GM12878 (cell line): ENCODE results near the gene ZNF79. TPM values are rescaled to one million over a fixed set of nuclear protein-coding genes. Genes with fewer than 3 reads are reported as not detected.

Experiments used
- ATAC-seq: fragments of 200-7000 bp; cut with Tn5 transposase; 3 replicates; pipeline ENCODE4 v1.9.1; 2020; ENCODE audit warnings: mild to moderate bottlenecking, moderate library complexity
- BruUV-seq: library from RNA; stranded (reverse); fragments of 400-500 nt; replicated peaks from 2 replicates; lab custom pipeline; 2021; lab: Mats Ljungman, UMichigan
- CTCF ChIA-PET: fragments of 300-600 bp; sonication (Branson Sonifier 250); formaldehyde crosslinking; extraction: SDS; loops from one replicate; lab custom pipeline; 2021; ENCODE audit warnings: inconsistent platforms; lab: Yijun Ruan, JAX
- POLR2A ChIA-PET: fragments of 350-600 bp; formaldehyde crosslinking; extraction: SDS; loops from one replicate; lab custom pipeline; 2021; ENCODE audit warnings: inconsistent platforms; lab: Charles Lee
- RAD21 ChIA-PET: fragments of 300-600 bp; sonication (Branson Sonifier 250); formaldehyde crosslinking; loops from one replicate; lab custom pipeline; 2023; ENCODE audit warnings: antibody characterized with exemption; ENCODE audit not compliant: unreplicated experiment; lab: Charles Lee
- SMC1A ChIA-PET: fragments of 300-600 bp; sonication (Branson Sonifier 250); formaldehyde crosslinking; loops from one replicate; lab custom pipeline; 2023; ENCODE audit not compliant: unreplicated experiment, uncharacterized antibody; lab: Charles Lee
- DNase-seq: peaks from one replicate; pipeline ENCODE4 v3.0.0-alpha.2; 2011; ENCODE audit warnings: low read depth, low spot score
- FAIRE-seq: peaks from 3 replicates; lab custom pipeline; 2011; peaks lifted over from hg19 to GRCh38; lab: Jason Lieb, UNC
- H2AFZ ChIP-seq: 2 replicates; pipeline ENCODE4 v1.6.0; 2011; ENCODE audit warnings: low read depth, low read length, control low read depth; ENCODE audit not compliant: control insufficient read depth
- H3K27ac ChIP-seq: 2 replicates; pipeline ENCODE4 v1.5.1; 2011; ENCODE audit warnings: control low read depth; ENCODE audit not compliant: control insufficient read depth, insufficient read depth
- H3K27me3 ChIP-seq, 2 experiments: replicated peaks in 1 of 2; 2 replicates each; pipeline versions ENCODE4 v1.6.0 to v1.6.1; 2011; ENCODE audit warnings: low read length in 1 of 2; ENCODE audit not compliant: control insufficient read depth in 2 of 2, insufficient read depth in 2 of 2
- H3K36me3 ChIP-seq, 2 experiments: 2 replicates each; pipeline ENCODE4 v1.5.1; 2011; ENCODE audit warnings: low read length in 1 of 2; ENCODE audit not compliant: control insufficient read depth in 2 of 2, insufficient read depth in 2 of 2
- H3K4me1 ChIP-seq: 2 replicates; pipeline ENCODE4 v1.6.1; 2011; ENCODE audit warnings: mild to moderate bottlenecking, low read length, moderate library complexity, mixed read lengths; ENCODE audit not compliant: control insufficient read depth, insufficient read depth
- H3K4me2 ChIP-seq: 2 replicates; pipeline ENCODE4 v1.6.0; 2011; ENCODE audit warnings: control low read depth; ENCODE audit not compliant: control insufficient read depth, insufficient read depth
- H3K4me3 ChIP-seq: fragments of 200-600 bp; sonication (generic); 2 replicates; pipeline ENCODE4 v1.5.1; 2016
- H3K79me2 ChIP-seq: 2 replicates; pipeline ENCODE4 v1.6.0; 2011; ENCODE audit warnings: low read length; ENCODE audit not compliant: control insufficient read depth, insufficient read depth
- H3K9ac ChIP-seq: 2 replicates; pipeline ENCODE4 v1.8.0; 2011; ENCODE audit warnings: low read length, control low read depth, mixed read lengths; ENCODE audit not compliant: control insufficient read depth, insufficient read depth
- H3K9me3 ChIP-seq: replicated peaks from 3 replicates; pipeline ENCODE4 v1.5.1; 2011; ENCODE audit warnings: mild to moderate bottlenecking, low read length; ENCODE audit not compliant: control insufficient read depth, insufficient read depth
- H4K20me1 ChIP-seq: 2 replicates; pipeline ENCODE4 v1.6.0; 2011; ENCODE audit not compliant: control insufficient read depth, insufficient read depth
- HCFC1 ChIP-seq: fragments of 150-350 bp; IDR thresholded peaks from 2 replicates; pipeline ENCODE4 v1.6.1; 2014; ENCODE audit warnings: low read length
- POLR2A ChIP-seq: IDR thresholded peaks from 2 replicates; pipeline ENCODE4 v1.6.1; 2011; ENCODE audit warnings: low read depth, mild to moderate bottlenecking, low read length
- SRF ChIP-seq, 2 experiments: IDR thresholded peaks; 2 replicates each; pipeline ENCODE4 v1.6.1; 2011; ENCODE audit warnings: low read depth in 2 of 2, low read length in 2 of 2, mild to moderate bottlenecking in 1 of 2, moderate library complexity in 1 of 2
- ZBTB11 ChIP-seq: fragments of 450-650 bp; formaldehyde crosslinking; IDR thresholded peaks from 2 replicates; pipeline ENCODE4 v1.5.0; 2022; ENCODE audit warnings: mild to moderate bottlenecking, missing genetic modification characterization
- WGBS: methylation state at CpG from one replicate; pipeline ENCODE4 v1.1.6; 2016; ENCODE audit warnings: low lambda C conversion rate; ENCODE audit not compliant: insufficient replicate concordance, insufficient coverage; ENCODE audit errors: missing lambda C conversion rate; 5-methylcytosine and 5-hydroxymethylcytosine counted together
- in situ Hi-C: fragments of 300-500 bp; cut with MboI; formaldehyde crosslinking; loops from 9 replicates; pipeline ENCODE4 v1.14.3; 2018; ENCODE audit warnings: mixed read lengths
- intact Hi-C: fragments of 100-400 bp; cut with micrococcal nuclease; formaldehyde crosslinking; loops from one replicate; pipeline ENCODE4 v1.14.2; 2022; ENCODE audit not compliant: unreplicated experiment
- polyA plus RNA-seq, 11 experiments: library from polyadenylated mRNA; depleted of rRNA in 4 of 11; unstranded in 6 of 11; stranded (reverse) in 5 of 11; fragments of >200 nt; fragmentation: Nextera tagmentation in 4 of 11; fragmentation: Illumina TruSeq in 1 of 11; extraction: Ambion mirVana in 4 of 11; extraction: Trizol in 1 of 11; gene quantifications; 1 replicate in 1 of 11; 2 replicates in 10 of 11; pipeline versions ENCODE4 v1.2.1 to v1.2.3, GENCODE V29; 2011 to 2016; ENCODE audit warnings: inconsistent platforms in 2 of 11, missing spikeins in 2 of 11, low read depth in 1 of 11
- total RNA-seq, 4 experiments: library from RNA; depleted of rRNA in 3 of 4; stranded (reverse); fragments of >200 nt in 3 of 4; fragmentation: Illumina TruSeq in 1 of 4; extraction: Trizol in 1 of 4; gene quantifications; 2 replicates each; pipeline versions ENCODE4 v1.2.1 to v1.2.3, GENCODE V29; 2013 to 2021

Gene ZNF79
- total and polyA plus RNA-seq, 10 of the 15 experiments (the other 5 are each of a cell fraction or from before 2014, with no cell fraction given), result 1.8 to 14.1 (median 11.7) TPM

DNA sequence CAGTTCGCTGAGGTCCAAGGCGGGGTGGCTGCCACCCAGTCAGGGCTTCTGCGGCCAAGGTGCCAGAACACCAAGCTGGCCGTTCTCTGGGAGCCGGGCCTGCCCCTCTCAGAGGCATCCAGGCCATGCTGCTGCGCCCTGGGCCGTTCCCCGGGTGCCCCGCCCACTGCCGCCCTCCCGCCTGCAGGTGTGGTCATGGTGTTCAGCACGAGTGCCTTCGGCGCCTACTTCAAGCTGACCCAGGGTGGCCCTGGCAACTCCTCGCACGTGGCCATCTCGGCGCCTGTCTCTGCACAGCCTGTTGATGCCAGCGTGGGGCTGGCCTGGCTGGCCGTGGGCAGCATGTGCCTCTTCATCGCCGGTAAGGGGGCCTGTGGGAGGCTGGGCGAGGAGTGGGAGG lies 19.6 kb upstream of the ZNF79 start:
- H3K79me2 ChIP-seq, result no peaks in the 10 kb centered on the region
- FAIRE-seq (no peak), DNase-seq (no peak), ATAC-seq (no peak)
- H3K4me2 ChIP-seq, result no peak overlapping the region
- SMC1A ChIA-PET, result no interaction called here
- no peak overlapping the region for H3K9ac ChIP-seq
- no peak overlapping the region for H3K27ac ChIP-seq
- no peaks in the 10 kb centered on the region for H3K4me1 ChIP-seq
- RAD21 ChIA-PET, result no interaction called here
- no TSS peak for BruUV-seq
- POLR2A ChIA-PET, result no interaction called here
- in situ Hi-C loops, result no loop called here
- CTCF ChIA-PET, result no interaction called here
- no peak overlapping the region for H3K4me3 ChIP-seq
- H4K20me1 ChIP-seq, result no peaks in the 10 kb centered on the region
- no peaks in the 10 kb centered on the region for H3K9me3 ChIP-seq
- no peak overlapping the region for H2AFZ ChIP-seq
- WGBS, result 92% methylated on average over 19 of the region's 23 CpGs
- intact Hi-C loops, result no loop called here
- TF ChIP-seq SRF (IDR thresholded peaks at IDR 0.05; ENCODE audit: low read depth in 2 of 2, low read length in 2 of 2), result no peak
- no peak for TF ChIP-seq HCFC1
- TF ChIP-seq POLR2A, result 0 out of 2 replicates have a peak, but pooled peaks have one; percentile 19
- no peak for TF ChIP-seq ZBTB11
- TF ChIP-seq, all 136 proteins: peak for 1
- Histone ChIP-seq H3K36me3 (peaks cover 0 to 3% of the 10 kb centered on the region in 2 experiments; a peak in 2 of 4 replicates), H3K27me3 (no peaks in the 10 kb centered on the region)
